ENCODE data around the gene FOXP1.

DNA sequence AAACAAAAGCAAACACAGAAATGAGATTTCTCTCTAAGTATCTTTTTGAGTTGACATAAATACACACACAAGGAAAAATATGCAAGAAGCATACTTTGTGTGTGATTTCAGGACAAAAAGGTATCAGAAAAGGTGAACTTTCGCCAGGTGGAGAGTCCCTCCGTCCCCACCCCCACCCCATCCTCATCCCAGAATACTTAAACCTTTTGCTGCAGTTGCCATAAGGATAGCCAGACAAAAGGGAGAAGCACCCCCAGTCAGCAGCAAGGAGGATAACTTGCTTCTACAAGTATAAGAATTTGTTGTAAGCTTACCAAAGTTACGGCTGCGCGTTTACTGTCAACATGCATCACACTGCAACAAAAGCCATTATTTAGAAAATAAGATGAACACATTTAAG lies 10.3 kb downstream of the FOXP1 start:
- TF ChIP-seq, protein P1, sequence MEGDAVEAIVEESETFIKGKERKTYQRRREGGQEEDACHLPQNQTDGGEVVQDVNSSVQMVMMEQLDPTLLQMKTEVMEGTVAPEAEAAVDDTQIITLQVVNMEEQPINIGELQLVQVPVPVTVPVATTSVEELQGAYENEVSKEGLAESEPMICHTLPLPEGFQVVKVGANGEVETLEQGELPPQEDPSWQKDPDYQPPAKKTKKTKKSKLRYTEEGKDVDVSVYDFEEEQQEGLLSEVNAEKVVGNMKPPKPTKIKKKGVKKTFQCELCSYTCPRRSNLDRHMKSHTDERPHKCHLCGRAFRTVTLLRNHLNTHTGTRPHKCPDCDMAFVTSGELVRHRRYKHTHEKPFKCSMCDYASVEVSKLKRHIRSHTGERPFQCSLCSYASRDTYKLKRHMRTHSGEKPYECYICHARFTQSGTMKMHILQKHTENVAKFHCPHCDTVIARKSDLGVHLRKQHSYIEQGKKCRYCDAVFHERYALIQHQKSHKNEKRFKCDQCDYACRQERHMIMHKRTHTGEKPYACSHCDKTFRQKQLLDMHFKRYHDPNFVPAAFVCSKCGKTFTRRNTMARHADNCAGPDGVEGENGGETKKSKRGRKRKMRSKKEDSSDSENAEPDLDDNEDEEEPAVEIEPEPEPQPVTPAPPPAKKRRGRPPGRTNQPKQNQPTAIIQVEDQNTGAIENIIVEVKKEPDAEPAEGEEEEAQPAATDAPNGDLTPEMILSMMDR (IDR thresholded peaks at IDR 0.05; ENCODE audit: low read depth, low read length): no peak
- no peak for TF ChIP-seq EZH2phosphoT487 (IDR thresholded peaks at IDR 0.05; ENCODE audit: low read depth)

Measured in OCI-LY3 (cell line).